Germinal center (tissue), 1 donor: ENCODE measurements around the gene RAMACL.

Experiments
- DNase-seq: peaks from one replicate; pipeline ENCODE4 v3.0.0; 2012; ENCODE audit warnings: mixed read lengths, low spot score

RAMACL gene

GRCh38 chr6:166617359-166617758 lies 30.9 kb upstream of the RAMACL start:
- DNase-seq: no peak

DNA sequence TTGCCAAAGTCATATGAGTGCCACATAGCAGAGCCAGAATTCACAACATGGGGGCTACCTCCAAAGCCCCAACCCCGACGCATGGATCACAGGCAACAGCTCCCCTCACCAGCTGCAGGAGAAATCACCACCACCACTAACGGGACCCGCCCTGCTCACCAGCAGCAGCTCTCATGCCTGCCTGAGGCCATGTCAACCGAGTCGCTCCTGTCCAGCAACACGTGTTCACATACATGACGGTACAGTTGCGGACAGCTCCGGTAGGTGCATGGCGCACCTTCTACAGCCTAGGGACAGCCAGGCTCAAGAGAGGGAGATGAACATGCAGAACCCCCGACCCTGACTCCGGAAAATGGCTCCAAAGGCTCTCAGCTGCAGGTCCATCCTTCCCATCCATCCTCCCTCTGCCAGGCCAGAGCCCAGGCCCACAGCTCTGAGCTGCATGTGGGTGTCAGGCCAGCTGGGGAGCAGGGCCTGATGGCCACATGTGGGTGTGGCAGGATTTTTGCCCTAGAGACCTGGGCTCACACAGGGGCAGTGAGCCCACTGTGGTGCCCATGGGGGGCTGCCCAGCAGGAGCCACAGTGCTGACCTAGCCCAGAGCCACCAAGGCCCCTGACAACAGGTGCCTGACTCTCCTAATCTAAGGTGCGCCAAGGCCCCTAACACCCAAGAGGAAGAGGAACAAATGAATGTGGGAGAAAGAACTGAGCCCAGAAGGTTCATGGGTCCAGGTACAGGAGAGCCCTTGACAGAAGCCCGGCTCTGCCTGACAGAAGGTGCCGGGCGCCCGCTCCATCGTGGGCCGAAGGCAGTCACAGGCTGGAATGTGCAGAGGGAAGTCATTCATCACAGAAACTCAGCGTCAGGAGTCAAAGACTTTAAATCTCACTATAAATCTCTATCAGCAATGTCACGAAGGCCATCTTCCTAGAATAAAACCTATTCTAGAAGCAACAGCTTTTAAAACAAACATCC lies 30.1 kb upstream of the RAMACL start:
- DNase-seq: no peak

- DNase-seq: no peak
These were observed 28.7 kb upstream of the RAMACL start for GRCh38 chr6:166615059-166615770.

DNA sequence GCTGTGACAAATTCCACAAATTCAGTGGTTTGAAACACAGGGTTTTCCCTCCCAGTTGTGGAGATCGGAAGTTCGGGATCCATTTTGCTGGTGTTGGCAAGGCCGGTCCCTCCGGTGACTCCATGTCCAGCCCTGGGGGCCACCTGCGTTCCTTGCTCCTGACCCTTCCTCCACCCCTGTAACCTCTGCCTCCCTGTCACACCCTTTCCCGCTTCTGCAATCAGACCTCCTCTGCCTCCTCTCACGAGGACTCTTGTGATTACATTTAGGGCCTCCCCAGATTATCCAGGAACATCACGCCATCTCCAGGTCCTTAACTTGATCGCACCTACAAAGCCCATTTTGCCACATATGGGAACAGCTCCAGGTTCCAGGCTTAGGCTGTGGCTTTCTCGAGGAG lies 28.1 kb upstream of the RAMACL start:
- no peak for DNase-seq

GRCh38 chr6:166614171-166614583 lies 27.7 kb upstream of the RAMACL start:
- DNase-seq: no peak

GRCh38 chr6:166613027-166613426 lies 26.5 kb upstream of the RAMACL start:
- DNase-seq: no peak

DNA sequence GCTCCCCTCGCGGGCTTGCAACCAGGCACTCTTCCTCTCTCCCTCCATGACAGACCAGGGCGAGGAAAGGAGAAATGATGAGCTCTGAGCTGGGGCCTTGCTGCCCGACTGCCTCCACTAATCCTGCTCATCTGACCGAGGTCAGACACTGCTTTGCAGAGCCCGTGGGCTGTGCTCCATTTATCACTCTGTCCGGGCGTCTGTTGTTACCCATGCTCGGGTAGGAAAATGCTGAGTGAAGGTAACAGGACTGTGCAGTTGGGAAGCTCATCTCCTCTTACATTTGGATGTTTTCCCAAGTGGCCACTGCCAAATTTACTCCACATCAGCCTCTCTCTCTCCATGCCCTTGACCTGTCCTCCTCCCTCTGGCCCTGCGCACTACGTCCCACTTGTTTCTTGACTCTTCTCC lies 26.0 kb upstream of the RAMACL start:
- DNase-seq: no peak

- no peak for DNase-seq
These were observed 25.2 kb upstream of the RAMACL start for GRCh38 chr6:166611631-166612030.

DNA sequence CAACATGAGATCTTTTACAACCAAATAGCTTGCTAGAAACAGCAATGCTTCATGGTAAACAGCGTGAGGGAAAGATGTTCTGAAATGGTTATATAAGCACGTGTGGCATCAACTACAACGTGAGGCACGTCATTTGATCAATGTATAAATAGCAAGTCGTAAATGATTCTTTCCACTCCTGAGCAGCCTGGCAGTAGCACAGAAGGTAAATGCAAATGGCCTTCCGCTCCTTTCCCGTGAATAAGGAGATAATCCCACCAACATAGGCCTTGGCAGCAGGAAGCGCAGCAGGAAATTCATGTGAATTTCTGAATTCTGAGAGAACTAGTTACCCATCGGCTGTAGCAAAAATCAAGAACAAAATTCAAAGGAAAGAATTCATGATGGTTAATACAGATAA lies 23.6 kb upstream of the RAMACL start:
- no peak for DNase-seq

DNA sequence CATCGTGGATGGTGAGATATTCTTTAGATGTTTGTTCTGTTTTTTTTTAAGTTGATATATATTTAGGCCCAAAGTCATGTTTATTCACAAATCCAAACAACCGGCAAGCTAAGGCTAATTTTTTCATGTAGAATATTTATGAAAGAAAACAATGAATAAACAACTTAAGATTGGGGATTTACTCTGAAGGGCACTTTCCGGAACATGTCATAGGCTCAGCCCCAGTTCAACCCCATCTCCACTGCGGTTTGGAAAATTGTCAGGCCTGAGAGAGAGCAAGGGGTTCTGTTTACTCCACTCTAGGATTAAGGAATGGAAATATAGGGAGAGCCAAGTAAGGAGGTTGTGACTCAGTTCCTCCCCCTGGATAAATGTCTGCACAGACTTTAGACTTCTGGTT lies 22.3 kb upstream of the RAMACL start:
- no peak for DNase-seq

GRCh38 chr6:166605752-166606151 lies 19.3 kb upstream of the RAMACL start:
- no peak for DNase-seq

DNA sequence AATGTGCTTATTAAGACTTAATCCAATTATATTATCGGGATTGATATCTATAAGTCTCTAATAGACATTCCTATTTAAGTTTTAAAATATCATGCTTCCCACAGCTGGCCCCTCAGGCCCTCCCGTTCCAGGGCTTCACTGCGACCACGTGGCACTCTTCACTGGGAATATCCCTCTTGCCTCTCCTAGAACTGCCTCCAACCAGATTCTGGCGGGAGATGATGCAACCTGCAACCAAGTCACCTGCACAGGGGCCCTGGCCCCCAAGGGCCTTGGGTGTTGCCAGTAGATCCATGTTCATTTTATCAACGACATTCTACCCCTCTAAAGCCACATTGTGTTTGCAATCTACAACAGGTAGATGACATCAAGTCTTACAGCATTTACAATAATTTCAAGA lies 18.4 kb upstream of the RAMACL start:
- no peak for DNase-seq

DNA sequence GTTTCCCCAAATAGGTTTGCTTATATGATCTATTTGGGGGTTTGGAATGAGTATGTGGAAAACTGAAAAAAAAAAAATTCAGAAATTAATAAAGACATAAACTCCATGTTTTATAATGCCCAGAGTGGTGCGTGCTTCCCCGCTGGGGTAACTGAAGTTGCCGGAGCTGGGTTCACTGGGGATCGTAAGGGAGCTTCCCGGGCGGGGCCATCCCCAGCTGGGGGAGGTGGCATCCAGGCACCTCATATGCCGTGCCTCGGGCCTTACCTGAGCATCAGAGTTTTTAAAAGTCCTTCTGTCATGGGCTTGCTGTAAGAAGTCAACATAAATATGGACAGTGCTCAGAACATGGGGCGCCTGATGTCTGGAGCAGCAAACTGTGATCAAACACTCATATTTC lies 17.9 kb upstream of the RAMACL start:
- no peak for DNase-seq

GRCh38 chr6:166603043-166603690 lies 16.7 kb upstream of the RAMACL start:
- no peak for DNase-seq

- DNase-seq: no peak
These were observed 15.5 kb upstream of the RAMACL start for GRCh38 chr6:166601956-166602355.

- DNase-seq: no peak
These were observed 14.5 kb upstream of the RAMACL start for GRCh38 chr6:166600931-166601330.

DNA sequence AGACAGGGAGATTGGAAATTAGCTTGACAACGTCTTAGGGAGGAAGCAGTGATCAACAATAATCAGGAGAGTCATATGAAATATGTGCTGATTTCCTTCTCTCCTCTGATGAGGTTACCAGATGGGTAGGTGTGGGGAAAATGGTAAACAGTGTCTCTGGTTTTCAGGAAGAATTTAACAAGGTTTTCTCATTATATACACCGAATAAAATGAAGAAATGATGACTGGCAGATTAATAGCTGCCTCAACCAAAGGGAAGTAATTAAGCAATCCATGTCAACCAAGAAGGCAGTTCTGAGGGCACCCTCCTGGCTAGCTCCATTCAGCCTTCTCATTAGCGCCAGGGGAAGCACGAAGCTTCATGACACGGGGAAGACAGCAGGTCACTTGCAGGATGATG lies 12.7 kb upstream of the RAMACL start:
- no peak for DNase-seq

DNA sequence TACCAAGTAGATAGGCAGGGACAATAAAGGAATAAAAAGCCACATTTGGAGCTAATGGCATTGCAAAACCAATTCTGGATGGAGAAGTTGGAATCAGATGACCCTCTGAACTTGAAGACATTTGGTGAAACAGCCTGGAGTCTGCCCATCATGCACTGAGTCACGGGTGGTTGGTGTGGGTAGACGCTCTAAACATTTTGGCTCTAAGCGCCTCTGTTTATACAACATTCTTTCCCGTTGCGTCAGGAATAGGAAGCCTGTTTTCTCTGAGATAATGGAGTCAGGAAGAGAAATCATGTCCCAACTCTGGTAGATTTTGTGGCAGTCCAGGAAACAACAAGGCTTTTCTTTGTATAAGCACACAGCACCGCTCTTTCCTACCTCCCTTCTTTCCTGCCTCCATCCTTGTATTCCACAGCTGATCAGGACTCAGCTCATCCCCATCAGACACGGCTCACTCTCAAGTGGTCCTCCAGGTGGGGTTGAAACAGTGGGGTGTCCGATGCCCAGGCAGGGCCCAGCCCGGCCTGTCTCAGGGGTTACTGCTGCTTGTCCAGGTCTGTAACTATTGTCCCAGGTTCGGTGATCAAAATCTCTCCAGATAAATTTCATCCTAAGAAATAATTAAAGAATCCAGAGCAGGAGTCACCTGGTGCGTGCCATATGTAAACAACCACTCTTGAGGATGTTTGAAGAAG lies 12.1 kb upstream of the RAMACL start:
- no peak for DNase-seq

DNA sequence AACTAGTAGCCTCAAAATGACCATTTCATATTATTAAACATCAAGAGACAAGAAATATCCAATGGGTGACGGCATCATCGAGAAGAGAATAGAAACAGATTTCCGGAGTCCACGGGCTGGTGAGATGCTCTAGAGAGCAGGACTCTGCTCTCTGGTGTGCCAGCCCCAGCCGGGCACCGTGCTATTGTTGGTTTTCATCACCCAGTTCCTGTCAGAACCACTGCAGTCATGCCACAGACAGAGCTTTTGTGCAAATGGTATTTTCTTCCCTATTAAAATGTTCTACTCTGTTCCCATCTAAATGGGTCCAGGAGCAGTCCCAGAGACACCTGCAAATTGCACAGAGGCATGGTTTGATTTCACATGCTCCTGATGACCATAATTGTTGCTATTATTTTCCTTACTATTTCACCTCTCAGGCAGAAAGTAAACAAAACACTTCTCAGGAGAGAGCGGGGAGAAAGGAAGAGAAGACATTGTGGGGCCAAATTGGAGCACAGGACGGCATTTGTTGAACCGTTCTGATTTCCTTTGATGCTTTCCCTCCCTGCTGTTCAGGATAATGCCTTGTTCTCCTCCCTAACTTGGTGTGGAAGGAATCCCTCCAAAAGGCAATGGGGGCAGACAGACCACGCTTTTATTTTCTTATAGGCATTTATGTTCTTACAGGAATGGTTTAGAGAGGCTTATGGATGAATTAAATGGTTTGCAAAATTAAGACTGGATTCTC lies 11.4 kb upstream of the RAMACL start:
- DNase-seq: no peak

DNA sequence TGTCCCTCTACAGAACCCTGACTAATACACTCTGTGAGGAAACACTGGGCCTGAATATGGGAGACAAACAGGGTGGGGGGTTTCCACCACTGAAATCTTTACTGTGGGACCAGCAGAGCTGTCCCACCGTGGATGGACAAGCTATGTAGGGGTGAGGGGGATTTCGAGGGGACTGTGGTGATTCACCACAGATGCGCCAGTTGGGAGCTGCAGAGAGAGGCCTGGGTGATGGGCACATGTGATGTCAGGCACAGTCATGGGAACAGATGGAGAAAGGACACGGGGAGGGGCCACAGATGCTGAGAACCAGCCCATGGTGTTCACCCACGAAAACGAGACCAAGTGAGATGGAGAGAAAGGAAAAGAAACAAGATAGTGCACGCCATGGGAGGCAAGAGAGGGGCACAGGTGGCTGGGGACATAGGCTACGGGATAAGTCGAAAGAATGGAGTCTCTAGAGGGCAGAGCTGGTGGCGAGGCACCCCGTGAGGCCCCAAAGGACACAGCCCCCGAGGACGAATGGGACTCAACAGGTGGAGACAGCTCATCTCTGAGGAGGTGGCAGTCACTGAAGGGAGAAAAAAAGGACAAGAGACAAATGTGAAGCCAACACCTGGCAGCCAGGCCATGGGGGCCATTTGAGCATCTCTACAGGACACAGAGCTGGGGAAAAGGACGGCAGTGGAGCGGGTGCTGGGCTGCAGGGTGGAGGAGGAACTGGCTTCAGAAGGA lies 10.5 kb upstream of the RAMACL start:
- DNase-seq: no peak

DNA sequence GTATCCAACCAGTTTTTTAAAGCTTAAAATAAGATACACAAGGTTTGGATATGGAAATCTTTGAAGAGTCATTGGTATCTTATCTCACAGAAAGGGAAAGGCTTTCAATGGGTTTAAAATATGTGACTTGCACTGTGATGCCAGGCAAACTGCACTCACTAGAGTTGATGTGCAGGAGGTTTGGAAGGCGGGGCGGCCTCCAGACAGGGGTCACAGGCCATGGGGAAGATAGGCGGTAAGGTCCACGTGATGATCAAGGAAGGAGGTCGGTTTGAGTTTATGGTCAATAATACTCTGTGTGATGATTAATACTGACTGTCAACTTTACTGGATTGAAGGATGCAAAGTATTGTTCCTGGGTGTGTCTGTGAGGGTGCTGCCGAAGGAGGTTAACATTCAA lies 9.5 kb upstream of the RAMACL start:
- DNase-seq: no peak
